ENCODE data around the gene SPATA3. TPM values are rescaled to one million over a fixed set of nuclear protein-coding genes. Genes with fewer than 3 reads are reported as not detected.

SPATA3 gene
- total RNA-seq, 1 donor: not detected

- DNase-seq (ENCODE audit: low read depth): no peak
- no peak for TF ChIP-seq CTCF (IDR thresholded peaks at IDR 0.05; ENCODE audit: insufficient read depth, low read depth, low read length)
- H3K4me3 ChIP-seq (ENCODE audit: low read depth, low read length): no peak overlapping the region
Observed at GRCh38 chr2:230951396-230951795, 44.5 kb upstream of the SPATA3 start.

GRCh38 chr2:230952226-230952956 lies 43.5 kb upstream of the SPATA3 start:
- H3K4me3 ChIP-seq (ENCODE audit: low read depth, low read length): no peak overlapping the region
- no peak for TF ChIP-seq CTCF (IDR thresholded peaks at IDR 0.05; ENCODE audit: insufficient read depth, low read depth, low read length)
- DNase-seq (ENCODE audit: low read depth): no peak

- H3K4me3 ChIP-seq (ENCODE audit: low read depth, low read length): no peak overlapping the region
Observed at GRCh38 chr2:230953845-230954244, 42.1 kb upstream of the SPATA3 start.

GRCh38 chr2:230954746-230955145 lies 41.2 kb upstream of the SPATA3 start:
- TF ChIP-seq CTCF (IDR thresholded peaks at IDR 0.05; ENCODE audit: insufficient read depth, low read depth, low read length): no peak
- no peak overlapping the region for H3K4me3 ChIP-seq (ENCODE audit: low read depth, low read length)
- DNase-seq (ENCODE audit: low read depth): no peak

More at GRCh38 chr2:230953845-230954244, 42.1 kb upstream of the SPATA3 start:
- TF ChIP-seq CTCF (IDR thresholded peaks at IDR 0.05; ENCODE audit: insufficient read depth, low read depth, low read length): no peak
- DNase-seq (ENCODE audit: low read depth): no peak

GRCh38 chr2:230955163-230955737 lies 40.7 kb upstream of the SPATA3 start:
- DNase-seq (ENCODE audit: low read depth): no peak
- TF ChIP-seq CTCF (IDR thresholded peaks at IDR 0.05; ENCODE audit: insufficient read depth, low read depth, low read length): no peak
- no peak overlapping the region for H3K4me3 ChIP-seq (ENCODE audit: low read depth, low read length)

- no peak for TF ChIP-seq CTCF (IDR thresholded peaks at IDR 0.05; ENCODE audit: insufficient read depth, low read depth, low read length)
- H3K4me3 ChIP-seq (ENCODE audit: low read depth, low read length): peak overlapping the region; percentile 39
- peak; percentile 45 for DNase-seq (ENCODE audit: low read depth)
Observed at GRCh38 chr2:230956827-230957755, 38.8 kb upstream of the SPATA3 start.
